Measurements from ENCODE around the gene MMRN1.
A peak's percentile ranks its signal among the peaks of the same experiment; 100 is the strongest.

Gene MMRN1, protein sequence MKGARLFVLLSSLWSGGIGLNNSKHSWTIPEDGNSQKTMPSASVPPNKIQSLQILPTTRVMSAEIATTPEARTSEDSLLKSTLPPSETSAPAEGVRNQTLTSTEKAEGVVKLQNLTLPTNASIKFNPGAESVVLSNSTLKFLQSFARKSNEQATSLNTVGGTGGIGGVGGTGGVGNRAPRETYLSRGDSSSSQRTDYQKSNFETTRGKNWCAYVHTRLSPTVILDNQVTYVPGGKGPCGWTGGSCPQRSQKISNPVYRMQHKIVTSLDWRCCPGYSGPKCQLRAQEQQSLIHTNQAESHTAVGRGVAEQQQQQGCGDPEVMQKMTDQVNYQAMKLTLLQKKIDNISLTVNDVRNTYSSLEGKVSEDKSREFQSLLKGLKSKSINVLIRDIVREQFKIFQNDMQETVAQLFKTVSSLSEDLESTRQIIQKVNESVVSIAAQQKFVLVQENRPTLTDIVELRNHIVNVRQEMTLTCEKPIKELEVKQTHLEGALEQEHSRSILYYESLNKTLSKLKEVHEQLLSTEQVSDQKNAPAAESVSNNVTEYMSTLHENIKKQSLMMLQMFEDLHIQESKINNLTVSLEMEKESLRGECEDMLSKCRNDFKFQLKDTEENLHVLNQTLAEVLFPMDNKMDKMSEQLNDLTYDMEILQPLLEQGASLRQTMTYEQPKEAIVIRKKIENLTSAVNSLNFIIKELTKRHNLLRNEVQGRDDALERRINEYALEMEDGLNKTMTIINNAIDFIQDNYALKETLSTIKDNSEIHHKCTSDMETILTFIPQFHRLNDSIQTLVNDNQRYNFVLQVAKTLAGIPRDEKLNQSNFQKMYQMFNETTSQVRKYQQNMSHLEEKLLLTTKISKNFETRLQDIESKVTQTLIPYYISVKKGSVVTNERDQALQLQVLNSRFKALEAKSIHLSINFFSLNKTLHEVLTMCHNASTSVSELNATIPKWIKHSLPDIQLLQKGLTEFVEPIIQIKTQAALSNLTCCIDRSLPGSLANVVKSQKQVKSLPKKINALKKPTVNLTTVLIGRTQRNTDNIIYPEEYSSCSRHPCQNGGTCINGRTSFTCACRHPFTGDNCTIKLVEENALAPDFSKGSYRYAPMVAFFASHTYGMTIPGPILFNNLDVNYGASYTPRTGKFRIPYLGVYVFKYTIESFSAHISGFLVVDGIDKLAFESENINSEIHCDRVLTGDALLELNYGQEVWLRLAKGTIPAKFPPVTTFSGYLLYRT

DNA sequence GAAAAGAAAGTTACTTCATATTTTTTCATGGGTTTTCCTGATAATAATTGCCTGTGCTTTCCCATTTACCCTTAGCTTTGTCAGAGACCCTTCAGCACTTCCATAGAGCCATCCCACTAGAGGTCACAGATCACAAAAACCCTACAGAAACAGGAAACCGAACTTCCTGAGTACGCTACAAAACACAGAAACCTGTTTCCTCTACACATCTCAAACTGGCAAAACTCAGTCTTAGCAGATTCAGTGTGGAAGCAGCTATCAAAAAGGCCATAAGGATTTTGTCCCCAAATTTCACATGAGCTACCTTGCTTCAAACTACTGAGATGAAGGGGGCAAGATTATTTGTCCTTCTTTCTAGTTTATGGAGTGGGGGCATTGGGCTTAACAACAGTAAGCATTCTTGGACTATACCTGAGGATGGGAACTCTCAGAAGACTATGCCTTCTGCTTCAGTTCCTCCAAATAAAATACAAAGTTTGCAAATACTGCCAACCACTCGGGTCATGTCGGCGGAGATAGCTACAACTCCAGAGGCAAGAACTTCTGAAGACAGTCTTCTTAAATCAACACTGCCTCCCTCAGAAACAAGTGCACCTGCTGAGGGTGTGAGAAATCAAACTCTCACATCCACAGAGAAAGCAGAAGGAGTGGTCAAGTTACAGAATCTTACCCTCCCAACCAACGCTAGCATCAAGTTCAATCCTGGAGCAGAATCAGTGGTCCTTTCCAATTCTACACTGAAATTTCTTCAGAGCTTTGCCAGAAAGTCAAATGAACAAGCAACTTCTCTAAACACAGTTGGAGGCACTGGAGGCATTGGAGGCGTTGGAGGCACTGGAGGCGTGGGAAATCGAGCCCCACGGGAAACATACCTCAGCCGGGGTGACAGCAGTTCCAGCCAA lies at the start of gene MMRN1:
Gene MMRN1, plus strand, starts transcription at position 206 of the 902 bp plus-strand sequence. Its CDS starts 118 bp downstream, at position 324.
- no peak for DNase-seq (ENCODE audit: low read depth)

DNA sequence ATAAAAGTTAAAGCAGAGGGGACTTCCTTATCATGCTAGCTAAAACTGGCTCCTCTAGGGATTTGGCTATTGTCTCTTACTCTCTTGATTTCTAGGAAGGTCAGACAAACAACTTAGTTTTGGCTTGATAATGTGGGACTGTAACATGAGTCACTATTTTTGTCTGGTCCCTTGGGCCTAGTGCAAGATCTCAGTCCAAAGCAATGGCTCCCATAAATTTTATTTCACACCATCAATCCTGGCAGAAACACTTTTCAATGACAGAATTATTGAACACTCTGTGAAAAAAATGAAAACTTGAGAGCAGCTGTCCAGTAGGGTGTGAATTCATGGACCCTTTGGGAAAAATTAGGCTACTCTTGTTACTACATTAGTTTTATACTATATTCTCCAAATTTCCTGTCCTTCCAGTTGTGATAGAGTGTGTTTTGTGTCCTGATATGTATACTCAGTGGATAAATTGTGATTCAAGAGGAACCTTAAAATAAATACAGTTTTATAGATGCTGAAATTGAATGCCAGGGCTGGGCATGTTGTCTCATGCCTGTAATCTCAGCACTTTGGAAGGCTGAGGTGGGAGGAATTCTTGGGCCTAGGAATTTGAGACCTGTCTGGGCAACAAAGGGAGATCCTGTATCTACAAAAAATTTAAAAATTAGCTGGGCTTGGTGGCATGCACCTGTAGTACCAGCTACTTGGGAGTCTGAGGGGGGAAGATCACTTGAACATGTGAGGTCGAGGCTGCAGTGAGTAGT lies 46.9 kb upstream of the MMRN1 start:
- no peak for DNase-seq (ENCODE audit: low read depth)

DNA sequence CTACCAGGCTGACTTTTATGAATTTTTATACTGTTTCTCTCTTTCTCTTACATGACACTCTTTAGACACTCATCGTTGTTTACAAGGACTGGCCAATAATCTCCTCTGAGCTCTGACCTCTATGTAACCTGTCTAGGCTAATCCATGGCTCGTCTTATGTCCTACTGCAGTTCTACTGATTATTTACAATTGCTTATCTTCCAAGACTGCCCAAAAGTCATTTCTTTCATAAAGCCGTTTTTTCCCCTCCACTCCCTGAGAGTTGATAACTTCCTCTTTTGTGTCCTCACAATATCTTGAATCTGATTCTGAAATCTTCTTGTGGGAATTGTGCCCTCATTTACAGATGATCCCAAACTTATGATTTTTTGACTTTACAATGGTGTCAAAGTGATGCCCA lies 39.4 kb upstream of the MMRN1 start:
- DNase-seq (ENCODE audit: low read depth) = no peak

DNA sequence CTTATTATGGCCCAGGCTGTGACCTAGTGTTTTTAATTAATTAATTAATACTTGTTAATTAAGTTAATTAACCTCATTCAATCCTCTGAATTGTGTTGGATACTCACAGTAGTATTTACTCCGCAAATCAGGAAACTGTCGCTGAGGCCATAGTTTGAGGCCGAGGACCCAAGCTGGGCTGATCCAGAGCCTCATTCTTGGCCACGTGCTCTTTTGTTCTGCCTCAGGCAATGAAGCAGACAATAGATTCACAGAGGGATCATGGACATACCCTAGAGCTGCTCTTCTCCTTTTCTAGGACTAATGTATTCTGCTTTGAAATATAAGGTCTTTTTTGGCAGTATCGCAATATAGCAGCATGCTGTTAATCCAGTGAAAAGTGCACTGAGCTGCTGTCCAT lies 33.7 kb upstream of the MMRN1 start:
- no peak for DNase-seq (ENCODE audit: low read depth)

DNA sequence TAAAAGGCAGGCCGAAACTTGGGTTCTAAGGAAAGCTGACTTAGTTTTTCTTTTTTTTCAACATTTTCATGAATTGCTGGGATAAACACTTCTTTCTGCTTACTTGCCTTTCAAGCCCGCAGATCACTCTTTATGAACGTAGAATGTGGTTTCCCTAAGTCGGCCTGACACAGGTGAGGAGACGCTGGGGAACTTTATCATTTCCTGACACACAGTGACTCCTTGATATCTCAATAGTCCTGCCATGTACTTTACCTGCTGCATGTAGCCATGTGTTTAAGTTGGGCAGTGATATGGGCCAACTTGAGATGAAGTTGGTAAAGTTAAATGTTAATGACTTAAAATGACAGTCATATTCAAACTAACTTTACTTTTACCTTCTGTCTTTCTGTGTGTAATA lies 31.1 kb upstream of the MMRN1 start:
- no peak for DNase-seq (ENCODE audit: low read depth)

DNA sequence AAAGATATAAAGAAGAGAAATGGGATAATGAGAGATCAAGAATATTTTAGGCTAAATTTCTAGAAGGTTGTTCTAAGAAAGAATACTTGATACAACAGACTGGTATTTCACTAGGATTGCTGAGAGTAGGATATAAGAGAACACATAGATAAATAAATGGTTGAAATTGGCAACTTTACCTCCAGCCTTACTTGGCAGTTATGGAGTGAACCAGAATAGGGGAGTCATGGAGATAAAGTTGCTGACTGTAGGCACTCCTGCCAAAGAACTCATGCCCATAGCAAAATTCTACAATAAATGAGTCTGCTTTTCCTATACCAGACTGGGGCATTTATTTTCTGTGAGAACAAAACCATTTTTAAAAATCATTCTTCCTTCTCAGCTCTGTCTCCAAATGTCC lies 26.4 kb upstream of the MMRN1 start:
- no peak for DNase-seq (ENCODE audit: low read depth)

DNA sequence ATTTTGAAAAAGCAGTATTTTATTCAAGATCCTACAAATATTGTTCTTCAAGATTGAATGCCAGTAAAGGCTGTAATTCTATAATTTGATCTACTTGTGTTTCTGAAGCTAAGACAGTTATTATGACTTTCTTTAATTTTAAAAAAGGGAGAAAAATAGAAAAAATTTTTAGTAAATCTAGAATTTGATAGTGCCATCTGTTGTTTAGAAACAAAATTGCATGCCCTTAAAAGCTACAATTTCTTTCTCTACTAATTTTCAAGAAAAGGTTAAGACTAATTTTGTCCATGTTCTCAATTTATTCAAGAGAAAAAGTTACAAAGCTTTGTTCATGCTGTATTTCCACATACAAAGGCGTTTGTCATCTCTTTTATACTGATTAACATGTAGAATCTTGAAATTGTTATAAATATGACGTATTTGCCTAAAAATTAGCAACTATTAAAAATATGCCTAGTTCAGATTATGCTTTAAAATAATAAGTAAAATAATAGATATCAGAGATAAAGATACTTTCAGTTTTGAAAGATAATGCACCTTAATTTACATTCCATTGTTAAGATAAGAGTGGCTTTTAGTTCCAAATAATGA lies 25.6 kb upstream of the MMRN1 start:
- peak; percentile 4 for DNase-seq (ENCODE audit: low read depth)

DNA sequence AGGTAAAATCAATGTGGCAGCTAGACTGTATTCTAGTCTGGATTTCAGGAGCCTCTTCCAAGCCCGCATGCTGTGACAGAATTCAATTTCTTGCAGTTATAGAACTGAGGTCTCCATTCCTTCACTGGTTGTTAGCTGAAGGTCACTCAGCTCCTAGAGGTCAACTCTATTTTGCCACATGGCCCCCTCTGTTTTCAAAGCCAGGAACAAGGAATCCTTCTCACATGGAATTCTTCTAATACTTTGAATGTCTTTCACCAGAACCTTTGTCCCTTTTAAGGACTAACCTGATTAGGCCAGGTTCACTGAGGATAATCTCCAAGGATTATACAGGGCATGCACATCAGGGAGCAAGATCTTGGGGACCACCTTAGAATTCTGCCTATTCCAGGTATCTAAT lies 23.4 kb upstream of the MMRN1 start:
- DNase-seq (ENCODE audit: low read depth) = no peak

DNA sequence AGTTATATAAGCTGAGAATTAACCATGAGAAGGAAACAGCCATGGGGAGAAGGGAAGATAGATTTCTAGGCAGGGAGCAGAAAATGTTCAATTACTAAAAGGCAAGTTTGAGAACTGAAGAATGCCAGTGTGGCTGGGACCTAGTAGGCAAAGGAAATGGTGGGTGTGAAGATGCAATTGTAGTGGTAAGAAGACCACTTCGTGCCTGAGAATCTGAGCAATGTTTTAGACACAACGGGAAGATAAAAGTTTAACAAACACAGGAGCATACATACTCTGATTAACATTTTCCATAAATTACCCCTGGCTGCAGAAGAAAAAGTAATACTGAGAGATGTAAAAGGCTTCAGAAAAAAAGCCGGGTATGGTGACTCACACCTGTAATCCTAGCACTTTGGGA lies 18.1 kb upstream of the MMRN1 start:
- DNase-seq (ENCODE audit: low read depth) = no peak

DNA sequence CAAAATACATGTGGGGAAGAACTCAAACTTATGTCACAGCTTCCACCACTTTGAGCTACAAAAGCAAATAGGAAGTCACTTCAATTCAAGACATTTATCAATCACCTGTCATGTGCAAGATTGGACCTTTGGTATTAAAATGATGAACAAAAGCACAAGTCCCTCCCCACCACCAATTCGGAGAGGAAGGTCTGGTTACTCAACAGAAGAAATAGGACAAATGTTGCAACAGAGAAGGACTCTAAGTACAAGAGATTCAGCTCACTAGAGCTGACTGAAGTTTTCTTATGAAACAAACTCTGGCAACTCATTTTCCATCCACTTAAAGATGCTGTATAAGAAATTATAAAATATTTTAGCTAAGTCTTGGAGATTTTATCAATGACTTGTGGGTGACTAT lies 16.0 kb upstream of the MMRN1 start:
- peak; percentile 2 for DNase-seq (ENCODE audit: low read depth)

DNA sequence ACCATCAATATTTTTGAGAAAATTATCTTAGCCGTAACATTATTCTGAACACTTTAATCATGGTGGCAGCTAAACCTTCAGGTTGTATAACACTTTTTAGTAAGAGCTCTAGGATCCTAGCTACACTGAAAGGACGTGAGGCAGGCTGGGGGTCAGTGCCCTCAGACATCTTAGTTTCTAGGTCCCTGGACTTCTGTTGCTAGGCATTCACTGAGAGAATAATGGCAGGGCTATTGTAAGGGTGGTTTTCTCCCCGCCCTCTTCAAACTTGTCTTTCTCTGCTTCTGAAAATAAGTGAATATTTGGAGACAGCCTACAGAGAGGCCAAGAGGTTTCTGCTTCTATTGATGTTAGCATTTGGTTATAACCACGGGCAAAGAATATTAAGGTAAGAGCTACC lies 15.4 kb upstream of the MMRN1 start:
- no peak for DNase-seq (ENCODE audit: low read depth)

DNA sequence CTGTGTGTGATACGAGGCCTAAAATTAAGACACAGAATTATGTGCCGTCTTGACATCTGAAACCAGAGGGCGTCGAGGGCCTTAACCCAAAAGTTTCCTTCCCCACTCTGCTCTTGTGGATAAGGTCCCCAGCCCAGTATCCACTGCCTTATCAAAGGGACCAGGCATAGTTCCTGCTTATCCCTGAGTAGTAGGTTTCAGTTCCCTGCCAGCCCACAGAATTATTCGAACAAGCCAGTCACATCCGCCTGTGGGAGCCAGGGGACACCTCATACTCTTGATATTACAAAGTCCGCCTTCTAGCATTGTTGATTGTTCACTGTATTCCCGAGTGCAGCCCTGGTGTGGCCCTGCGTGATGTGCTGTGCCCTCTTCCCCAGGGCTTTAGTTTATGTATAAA lies 5.4 kb upstream of the MMRN1 start:
- no peak for DNase-seq (ENCODE audit: low read depth)

DNA sequence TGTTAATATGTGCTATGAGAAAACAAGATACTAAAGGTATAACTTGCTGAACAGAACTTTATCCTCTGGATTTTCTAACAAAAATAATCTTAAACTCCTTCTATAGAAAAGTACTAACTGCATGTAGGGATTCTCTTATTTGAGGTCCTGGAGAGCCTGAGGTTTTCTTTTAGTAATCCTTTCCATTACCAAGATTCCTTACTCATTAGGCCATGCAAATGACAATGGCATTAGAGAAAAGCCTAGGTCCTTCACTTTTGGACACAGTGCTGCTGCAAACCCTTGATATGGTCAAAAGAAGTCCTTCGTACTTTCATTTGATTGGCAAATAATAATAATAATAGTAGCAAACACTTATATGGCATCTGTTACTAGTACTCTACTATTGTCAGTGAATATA lies 3.2 kb downstream of the MMRN1 start:
- DNase-seq (ENCODE audit: low read depth) = no peak

DNA sequence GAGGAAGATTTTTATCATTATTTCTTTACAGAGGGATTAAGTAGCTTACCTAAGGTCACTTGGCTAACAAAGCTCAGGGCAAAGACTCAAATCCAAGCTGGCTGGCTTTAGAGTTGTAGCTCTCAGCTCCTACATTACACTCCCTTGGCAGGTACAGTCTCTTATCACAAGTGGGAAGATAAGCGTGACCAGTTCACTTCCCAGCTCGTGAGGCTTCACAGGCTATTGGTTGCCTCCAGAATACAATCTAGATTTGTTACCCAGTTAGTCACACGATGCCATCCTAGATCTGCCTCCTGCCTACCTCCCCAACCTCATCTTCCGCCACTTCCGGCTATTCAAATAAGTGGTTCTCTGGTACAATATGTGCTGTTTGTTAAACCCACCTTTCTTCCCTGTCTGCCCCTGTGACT lies 3.7 kb downstream of the MMRN1 start:
- no peak for DNase-seq (ENCODE audit: low read depth)

DNA sequence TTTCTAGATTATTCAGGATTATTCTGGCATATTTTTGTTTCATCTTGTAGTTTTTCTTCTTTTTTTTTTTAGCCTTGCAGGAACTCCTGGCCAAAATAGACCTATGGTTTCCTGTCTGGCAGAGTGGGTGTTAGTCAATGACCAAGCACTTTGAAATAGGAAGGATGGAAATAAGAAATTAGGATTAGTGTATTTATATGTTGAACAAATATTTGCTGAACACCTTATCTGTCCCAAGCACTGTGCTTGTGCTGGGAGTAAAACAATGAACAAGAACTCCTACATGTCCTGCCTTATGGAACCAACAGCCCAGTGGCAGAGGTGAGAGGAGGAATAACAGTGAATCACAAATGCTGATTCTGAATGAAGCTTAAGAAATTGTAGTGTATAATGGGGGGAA lies 4.5 kb downstream of the MMRN1 start:
- DNase-seq (ENCODE audit: low read depth) = no peak

DNA sequence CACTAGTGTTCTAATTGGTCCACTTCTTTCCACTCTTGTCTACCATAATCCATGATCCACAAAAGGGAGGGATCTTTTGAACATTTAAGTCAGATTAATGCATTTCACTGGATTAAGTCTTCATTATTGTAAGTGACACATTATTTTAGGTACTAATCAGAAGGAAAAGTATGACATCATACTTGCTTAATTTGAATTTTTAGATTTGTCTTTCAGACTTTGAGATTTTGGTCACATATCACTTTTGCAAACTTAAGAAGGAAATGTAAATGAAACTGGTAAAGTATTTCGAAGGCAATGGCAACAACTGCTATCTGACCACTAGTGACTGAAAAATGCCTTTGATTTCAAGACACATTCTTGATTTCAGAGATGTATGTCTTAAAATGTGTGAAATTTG lies 5.2 kb downstream of the MMRN1 start:
- DNase-seq (ENCODE audit: low read depth) = no peak

DNA sequence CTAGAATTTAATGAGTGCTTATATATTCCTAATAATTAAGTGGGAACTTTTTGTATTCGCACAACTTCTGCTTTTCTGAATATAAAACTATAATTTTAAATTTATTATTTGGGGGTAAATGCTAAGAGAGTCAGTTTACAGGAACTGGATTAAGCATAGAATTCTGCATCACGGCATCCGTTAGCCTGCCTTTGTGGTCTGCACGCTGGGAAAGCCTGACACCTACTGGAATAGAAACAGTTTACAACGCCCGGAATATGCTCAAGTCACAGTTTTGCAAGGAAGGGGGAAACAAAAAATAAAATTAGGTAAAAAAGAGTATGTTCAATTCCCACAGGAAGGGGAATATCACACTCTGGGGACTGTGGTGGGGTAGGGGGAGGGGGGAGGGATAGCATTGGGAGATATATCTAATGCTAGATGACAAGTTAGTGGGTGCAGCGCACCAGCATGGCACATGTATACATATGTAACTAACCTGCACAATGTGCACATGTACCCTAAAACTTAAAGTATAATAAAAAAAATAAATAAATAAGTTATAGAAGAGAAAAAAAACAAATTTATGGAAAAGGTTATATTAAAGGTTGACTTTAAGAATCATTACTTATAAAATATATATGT lies 7.3 kb downstream of the MMRN1 start:
- DNase-seq (ENCODE audit: low read depth) = peak; percentile 65

DNA sequence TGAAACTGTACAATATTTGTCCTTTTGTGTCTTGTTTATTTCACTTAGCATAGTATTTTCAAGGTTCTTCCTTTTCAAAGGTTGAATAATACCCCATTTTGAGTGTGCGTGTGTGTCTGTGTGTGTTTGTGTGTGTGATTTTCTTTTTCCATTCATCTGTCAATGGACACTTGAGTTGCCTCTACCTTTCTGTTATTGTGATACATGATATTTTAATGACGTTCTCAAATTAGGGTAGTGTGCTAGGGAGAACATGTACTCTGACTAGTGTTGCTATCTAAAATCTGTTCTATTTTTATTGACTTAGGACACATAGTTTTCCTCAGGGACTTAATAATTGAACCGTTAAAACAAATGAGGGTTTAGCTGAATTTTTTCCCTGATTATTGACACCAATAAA lies 9.9 kb downstream of the MMRN1 start:
- DNase-seq (ENCODE audit: low read depth) = no peak

DNA sequence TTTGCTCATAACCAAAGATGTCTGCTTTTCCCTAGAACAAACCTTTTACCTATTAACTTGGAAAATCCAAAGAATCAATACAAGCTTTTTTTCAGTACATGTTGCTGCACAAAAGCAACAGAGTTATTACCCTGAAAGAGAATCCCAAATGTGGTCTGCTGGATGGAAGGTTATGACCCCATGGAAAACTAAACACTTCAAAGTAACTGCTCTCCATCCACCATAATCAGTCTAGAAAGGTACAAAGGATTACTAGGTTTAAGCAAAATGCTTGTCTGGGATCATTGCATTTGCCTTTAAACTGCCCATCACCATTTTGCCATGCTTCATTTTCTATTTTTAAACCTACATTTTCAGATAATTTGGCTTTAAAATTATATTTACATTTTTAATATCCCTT lies 11.7 kb downstream of the MMRN1 start:
- DNase-seq (ENCODE audit: low read depth) = no peak

Measured in iris pigment epithelial cell (primary cell).